NCI-H1694 (cell line): Measurements from ENCODE around the gene KPNA1.

Source experiments
- DNase-seq: peaks from one replicate; lab custom pipeline; 2025; lab: John Stamatoyannopoulos, UW

KPNA1 gene

GRCh38 chr3:122514123-122515019 is at the start of gene KPNA1:
TSS of gene KPNA1 (minus strand) at chr3:122514939. CDS start at chr3:122496565, 18,374 bp downstream.
- DNase-seq: peak; percentile 56

DNA sequence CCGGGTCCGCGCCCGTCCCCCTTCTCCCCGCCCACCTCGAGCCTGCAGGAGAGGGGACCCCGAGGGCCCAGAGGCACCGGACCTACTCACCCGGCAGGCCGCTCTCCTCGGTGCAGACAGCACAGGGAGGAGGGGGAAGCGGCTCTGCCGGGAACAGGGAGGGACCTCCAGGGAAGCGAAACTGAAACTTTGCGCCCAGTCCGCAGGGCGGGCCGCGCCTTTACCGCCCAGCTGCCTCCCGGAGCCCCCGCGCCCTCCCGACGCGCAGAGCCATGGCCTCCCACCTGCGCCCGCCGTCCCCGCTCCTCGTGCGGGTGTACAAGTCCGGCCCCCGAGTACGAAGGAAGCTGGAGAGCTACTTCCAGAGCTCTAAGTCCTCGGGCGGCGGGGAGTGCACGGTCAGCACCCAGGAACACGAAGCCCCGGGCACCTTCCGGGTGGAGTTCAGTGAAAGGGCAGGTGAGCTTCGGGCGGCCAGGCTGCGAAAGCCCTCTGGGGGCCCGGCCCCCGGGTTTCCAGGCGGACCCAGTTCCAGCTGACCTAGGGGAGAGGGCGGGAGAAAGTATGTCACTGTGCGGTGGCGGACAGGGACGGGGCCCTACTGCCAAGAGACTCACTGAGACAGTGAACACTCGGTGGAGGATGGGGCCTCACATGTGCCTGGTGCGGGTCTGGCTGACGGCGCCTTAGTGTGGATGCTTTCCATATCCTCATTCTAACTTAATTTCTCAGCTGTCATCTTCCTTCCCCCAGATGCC is 49.6 kb upstream of the KPNA1 start, which contains the start of the genes DTX3L and PARP9:
Gene DTX3L, plus strand, starts transcription at position 184 of the 758 bp plus-strand sequence. Its CDS starts 89 bp downstream, at position 273.
Gene PARP9, minus strand, starts transcription at position 146 of the 758 bp plus-strand sequence. CDS start 4,680 bp downstream, outside the sequence.
- DNase-seq: no peak

- no peak for DNase-seq
Observed at GRCh38 chr3:122563717-122564025, 48.9 kb upstream of the KPNA1 start.

GRCh38 chr3:122562923-122563716 is 48.4 kb upstream of the KPNA1 start:
- DNase-seq: no peak

- peak; percentile 65 for DNase-seq
Observed at GRCh38 chr3:122560680-122561079, 45.9 kb upstream of the KPNA1 start.

- no peak for DNase-seq
Observed at GRCh38 chr3:122559906-122560305, 45.2 kb upstream of the KPNA1 start.

DNA sequence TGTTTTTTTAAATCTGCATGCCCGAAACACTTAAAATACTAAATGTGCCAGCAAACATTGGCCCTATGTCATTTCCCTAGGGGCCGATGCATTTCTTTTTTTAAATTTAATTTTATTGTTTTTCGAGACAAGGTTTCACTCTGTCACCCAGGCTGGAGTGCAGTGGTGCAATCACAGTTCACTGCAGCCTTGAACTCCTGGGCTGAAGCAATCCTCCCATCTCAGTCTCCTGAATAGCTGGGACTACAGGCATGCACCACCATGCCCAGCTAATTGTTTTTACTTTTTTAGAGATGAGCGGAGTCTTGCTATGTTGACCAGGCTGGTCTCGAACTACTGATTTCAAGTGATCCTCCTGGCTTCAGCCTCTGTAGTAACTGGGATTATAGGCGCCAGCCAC is 43.9 kb upstream of the KPNA1 start:
- DNase-seq: no peak

- DNase-seq: no peak
Observed at GRCh38 chr3:122557356-122557755, 42.6 kb upstream of the KPNA1 start.

- no peak for DNase-seq
Observed at GRCh38 chr3:122555275-122556071, 40.7 kb upstream of the KPNA1 start.

DNA sequence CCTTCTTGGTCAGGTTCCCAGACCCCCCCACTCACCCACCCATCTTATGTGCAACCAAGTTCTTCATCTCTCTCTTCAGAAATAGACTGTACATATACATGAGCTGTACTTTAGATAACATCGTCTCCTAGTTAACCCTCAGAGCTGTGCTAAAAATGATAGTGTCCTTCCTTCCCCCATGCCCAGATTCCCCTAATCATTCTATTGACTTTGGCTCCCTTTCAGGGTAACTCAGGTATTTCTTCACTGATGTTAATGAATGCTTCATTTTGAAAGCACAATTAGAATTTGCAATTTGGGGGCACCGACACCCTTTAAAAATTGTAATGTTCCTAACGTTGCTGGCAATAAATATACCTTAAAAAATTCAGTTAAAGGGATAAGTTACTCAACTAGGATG is 38.4 kb upstream of the KPNA1 start:
- DNase-seq: no peak

- no peak for DNase-seq
Observed at GRCh38 chr3:122548619-122549018, 33.9 kb upstream of the KPNA1 start.

DNA sequence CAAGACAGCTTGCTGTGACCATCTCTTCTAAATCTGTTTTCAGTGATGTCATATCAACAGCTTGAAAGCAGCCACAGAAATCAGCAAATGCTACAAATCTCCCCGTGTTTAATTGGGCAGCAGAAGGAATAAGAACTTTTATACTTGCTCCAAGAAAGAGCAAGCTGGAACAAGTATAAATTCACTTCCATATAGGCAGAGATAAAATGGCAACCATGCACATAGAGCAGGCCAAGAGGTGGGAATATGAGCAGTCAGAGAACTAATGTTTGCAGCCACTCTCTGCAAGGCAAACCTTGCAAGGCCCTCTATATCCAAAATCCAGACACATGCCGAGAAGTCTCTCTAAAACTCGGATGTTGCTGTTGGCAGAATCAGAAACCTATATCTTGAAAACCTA is 33.3 kb upstream of the KPNA1 start:
- DNase-seq: no peak

GRCh38 chr3:122546151-122546550 is 31.4 kb upstream of the KPNA1 start:
- no peak for DNase-seq

DNA sequence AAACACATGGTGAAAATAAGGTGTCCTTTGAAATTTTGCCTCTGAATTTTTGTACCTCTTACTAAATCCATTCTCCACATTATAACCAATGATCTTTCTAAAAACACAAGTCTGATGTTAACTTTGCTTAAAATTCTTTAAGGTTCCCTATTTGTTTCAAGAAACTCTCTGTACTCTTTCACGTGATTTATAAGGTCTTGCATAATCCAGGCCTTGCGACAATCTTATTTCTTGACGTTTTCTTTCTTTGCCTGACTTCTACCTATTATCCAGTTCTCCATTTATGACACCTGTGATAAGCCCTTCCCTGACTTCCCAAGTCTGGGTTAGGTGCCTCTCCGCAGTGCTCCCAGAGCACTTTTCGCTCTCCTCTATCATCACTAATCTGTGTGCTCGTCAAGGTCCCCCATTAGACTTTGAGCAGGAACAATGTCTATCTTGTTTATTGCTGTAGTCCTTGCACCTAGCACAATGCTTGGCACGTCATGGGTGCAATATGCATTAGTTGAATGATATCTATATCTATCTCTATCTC is 24.3 kb upstream of the KPNA1 start:
- DNase-seq: no peak

GRCh38 chr3:122536632-122537001 is 21.9 kb upstream of the KPNA1 start:
- no peak for DNase-seq

DNA sequence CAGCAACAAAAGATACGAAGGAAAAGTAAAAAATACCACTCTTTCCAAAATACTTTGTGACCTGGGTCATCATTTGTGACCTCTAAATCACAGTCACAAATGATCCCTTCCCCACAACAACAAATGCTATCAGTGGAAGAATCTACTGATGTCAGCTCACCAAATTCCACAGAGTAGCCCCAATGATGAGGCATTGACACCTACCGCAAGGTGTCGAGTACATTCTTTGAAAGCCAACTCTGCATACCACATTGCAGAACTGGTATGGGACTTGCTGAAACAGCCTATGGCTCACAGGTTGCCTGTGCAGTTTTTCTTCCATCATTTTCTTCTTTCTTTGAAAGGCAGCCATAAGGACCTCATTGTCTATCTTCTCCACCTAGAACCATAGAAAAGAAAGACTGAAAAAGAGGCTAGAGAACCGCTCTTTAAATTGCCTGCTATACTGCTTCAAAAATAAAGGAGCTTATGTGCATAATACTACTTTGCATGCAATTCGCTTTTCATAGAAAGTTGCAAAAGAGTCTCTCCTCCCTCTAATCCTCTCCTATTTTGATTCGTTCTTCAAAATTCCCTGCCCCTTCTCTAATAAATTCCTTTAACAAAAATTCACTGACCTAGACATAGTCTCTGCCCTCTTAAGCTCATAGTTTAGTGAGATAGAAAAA is 21.4 kb upstream of the KPNA1 start:
- no peak for DNase-seq

GRCh38 chr3:122533931-122534334 is 19.2 kb upstream of the KPNA1 start:
- DNase-seq: no peak

DNA sequence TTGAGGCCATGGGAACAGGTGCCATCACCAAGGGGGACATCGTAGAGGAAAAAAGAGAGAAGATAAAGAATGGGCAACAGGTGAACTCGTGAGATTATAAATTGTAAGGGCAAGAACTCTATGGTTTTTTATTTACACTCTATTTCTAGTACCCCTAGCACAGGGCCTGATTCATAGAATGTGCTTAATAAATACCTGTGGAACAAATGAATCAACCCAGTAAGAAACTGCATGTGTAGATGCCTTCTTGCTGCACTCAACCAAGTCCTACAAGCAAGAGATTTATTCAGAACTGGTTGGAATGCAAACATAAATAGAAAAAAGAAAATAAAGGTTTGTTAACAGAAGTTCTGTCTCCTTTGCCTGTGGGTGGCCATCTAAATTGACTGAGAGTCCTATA is 18.7 kb upstream of the KPNA1 start:
- no peak for DNase-seq

DNA sequence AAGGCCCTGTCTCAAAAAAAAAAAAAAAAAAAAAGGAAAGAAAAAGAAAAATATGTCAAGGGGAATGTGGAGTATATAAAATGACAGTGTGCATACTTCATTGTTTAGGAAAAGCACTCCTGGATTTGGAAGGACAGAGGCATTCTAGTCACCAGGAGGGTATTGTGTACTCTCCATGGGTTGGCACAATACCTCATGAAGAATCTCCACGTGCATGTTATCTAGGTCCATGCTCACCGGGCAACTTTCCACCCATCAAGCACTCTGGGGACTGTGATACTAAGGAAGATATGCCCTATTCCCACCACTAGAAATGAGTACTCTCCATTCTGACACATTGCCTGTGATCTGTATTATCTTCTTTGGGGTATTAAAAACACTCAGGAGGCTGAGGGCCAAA is 15.4 kb upstream of the KPNA1 start:
- no peak for DNase-seq

GRCh38 chr3:122523317-122523716 is 8.6 kb upstream of the KPNA1 start:
- DNase-seq: no peak

DNA sequence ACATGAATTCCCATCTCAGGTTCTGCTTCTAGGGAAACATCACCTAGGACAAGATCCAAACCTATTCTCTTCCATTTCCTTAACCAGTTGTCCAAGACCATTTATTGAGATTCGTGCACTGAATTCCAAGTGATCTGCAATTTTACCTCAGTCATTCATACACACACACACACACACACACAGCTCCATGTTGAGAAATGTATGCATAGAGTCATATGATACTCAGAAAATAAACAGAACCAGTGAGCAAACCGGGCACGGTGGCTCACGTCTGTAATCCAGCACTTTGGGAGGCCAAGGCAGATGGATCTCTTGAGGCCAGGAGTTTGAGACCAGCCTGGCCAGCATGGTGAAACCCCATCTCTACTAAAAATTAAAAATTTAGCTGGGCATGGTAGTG is 6.1 kb upstream of the KPNA1 start:
- no peak for DNase-seq
